ENCODE data around the gene GRID1. TPM values are rescaled to one million over a fixed set of nuclear protein-coding genes. Genes with fewer than 3 reads are reported as not detected.

Gene GRID1
- total RNA-seq, 1 experiment from 2014 or later, result 0.37 TPM

DNA sequence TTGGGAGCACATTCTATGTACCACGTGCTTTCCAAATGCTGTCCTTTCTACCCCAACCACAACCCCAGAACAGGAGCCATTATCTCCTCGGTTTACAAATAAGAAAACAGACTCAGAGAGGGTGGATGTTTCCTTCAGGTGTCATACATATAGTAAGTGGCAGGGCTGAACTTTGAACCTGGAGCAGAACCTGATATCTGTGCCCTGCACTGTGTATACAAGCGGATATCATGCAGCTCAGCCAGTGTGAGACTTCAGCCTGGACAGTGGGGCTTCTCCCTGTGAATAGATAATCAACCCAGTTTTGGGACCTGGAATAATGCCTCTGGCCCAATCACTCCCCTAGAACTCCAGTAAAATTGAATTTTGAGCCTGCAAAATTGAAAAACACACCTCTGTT lies 341.1 kb downstream of the GRID1 start (continued):
- TF ChIP-seq, protein P1, sequence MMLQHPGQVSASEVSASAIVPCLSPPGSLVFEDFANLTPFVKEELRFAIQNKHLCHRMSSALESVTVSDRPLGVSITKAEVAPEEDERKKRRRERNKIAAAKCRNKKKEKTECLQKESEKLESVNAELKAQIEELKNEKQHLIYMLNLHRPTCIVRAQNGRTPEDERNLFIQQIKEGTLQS (CRISPR knock-in tag; conservative IDR thresholded peaks at IDR 0.05), result no peak
- TF ChIP-seq, protein P2, sequence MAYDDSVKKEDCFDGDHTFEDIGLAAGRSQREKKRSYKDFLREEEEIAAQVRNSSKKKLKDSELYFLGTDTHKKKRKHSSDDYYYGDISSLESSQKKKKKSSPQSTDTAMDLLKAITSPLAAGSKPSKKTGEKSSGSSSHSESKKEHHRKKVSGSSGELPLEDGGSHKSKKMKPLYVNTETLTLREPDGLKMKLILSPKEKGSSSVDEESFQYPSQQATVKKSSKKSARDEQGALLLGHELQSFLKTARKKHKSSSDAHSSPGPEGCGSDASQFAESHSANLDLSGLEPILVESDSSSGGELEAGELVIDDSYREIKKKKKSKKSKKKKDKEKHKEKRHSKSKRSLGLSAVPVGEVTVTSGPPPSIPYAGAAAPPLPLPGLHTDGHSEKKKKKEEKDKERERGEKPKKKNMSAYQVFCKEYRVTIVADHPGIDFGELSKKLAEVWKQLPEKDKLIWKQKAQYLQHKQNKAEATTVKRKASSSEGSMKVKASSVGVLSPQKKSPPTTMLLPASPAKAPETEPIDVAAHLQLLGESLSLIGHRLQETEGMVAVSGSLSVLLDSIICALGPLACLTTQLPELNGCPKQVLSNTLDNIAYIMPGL (CRISPR knock-in tag; IDR thresholded peaks at IDR 0.05), result no peak

DNA sequence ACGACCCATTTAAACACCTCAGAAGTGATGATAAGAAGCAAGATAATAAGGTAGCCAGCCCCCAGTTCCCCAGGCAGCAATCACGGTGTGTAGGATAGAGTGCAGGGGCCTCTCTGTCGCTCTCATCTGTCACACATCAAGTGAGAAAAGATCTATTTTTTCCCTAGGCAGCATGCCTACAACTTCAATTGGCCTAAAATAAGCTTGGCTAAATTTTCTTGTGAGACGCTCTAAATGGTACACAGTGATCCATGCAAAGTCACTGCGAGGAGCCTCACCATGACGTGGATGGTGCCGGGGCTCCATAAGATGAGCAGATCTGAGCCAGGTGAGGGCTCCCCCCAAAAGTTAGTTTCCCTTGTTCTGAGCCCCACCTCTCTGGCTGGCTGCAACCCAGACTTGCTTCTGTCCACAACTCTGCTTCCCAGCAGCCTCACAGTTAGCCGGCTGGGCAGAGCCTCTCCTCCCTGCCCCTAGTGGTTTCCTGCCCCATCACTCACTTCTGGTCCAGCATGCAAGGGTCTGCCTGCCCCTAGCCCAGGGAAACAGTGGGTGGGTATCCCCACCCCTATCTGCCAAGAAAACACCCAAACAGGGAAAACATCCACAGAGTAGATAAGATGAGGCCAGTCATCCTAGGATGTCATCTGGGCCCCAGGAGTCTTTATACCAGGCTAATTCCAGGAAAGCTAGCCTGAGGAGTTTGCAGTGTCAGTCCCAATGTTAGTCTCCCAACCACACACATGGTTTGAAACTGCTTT lies 342.1 kb downstream of the GRID1 start:
- H3K4me3 Mint-ChIP-seq, result no peak overlapping the region
- POLR2A ChIA-PET, result interaction anchor here (0.6 kb wide), 1 partner anchor 48 kb away, joined by 3 read pairs; no protein-coding TSS in a partner anchor
- H3K36me3 Mint-ChIP-seq, result peaks cover 8% of the 10 kb centered on the region
- DNase-seq (ENCODE audit: low spot score) (no peak), ATAC-seq (peak; percentile 48; the same call in 1 of the 2 replicates)
- H3K4me1 Mint-ChIP-seq, result peaks cover 9% of the 10 kb centered on the region; the same call in 1 of the 2 replicates
- CTCF ChIA-PET, result interaction anchor here (1.0 kb wide), 1 partner anchor 86 kb away, joined by 3 read pairs; no protein-coding TSS in a partner anchor
- no peaks in the 10 kb centered on the region; the same call in 1 of the 2 replicates for H3K27me3 Mint-ChIP-seq (ENCODE audit: low read depth)
- TF ChIP-seq ZNF423 (CRISPR knock-in tag; IDR thresholded peaks at IDR 0.05), result no peak
- TF ChIP-seq, protein P3, sequence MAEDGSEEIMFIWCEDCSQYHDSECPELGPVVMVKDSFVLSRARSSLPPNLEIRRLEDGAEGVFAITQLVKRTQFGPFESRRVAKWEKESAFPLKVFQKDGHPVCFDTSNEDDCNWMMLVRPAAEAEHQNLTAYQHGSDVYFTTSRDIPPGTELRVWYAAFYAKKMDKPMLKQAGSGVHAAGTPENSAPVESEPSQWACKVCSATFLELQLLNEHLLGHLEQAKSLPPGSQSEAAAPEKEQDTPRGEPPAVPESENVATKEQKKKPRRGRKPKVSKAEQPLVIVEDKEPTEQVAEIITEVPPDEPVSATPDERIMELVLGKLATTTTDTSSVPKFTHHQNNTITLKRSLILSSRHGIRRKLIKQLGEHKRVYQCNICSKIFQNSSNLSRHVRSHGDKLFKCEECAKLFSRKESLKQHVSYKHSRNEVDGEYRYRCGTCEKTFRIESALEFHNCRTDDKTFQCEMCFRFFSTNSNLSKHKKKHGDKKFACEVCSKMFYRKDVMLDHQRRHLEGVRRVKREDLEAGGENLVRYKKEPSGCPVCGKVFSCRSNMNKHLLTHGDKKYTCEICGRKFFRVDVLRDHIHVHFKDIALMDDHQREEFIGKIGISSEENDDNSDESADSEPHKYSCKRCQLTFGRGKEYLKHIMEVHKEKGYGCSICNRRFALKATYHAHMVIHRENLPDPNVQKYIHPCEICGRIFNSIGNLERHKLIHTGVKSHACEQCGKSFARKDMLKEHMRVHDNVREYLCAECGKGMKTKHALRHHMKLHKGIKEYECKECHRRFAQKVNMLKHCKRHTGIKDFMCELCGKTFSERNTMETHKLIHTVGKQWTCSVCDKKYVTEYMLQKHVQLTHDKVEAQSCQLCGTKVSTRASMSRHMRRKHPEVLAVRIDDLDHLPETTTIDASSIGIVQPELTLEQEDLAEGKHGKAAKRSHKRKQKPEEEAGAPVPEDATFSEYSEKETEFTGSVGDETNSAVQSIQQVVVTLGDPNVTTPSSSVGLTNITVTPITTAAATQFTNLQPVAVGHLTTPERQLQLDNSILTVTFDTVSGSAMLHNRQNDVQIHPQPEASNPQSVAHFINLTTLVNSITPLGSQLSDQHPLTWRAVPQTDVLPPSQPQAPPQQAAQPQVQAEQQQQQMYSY (CRISPR knock-in tag; IDR thresholded peaks at IDR 0.05), result no peak
- TF ChIP-seq, protein P4, sequence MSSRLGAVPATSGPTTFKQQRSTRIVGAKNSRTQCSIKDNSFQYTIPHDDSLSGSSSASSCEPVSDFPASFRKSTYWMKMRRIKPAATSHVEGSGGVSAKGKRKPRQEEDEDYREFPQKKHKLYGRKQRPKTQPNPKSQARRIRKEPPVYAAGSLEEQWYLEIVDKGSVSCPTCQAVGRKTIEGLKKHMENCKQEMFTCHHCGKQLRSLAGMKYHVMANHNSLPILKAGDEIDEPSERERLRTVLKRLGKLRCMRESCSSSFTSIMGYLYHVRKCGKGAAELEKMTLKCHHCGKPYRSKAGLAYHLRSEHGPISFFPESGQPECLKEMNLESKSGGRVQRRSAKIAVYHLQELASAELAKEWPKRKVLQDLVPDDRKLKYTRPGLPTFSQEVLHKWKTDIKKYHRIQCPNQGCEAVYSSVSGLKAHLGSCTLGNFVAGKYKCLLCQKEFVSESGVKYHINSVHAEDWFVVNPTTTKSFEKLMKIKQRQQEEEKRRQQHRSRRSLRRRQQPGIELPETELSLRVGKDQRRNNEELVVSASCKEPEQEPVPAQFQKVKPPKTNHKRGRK (CRISPR knock-in tag; IDR thresholded peaks at IDR 0.05; ENCODE audit: borderline replicate concordance), result no peak
- TF ChIP-seq, protein P5, sequence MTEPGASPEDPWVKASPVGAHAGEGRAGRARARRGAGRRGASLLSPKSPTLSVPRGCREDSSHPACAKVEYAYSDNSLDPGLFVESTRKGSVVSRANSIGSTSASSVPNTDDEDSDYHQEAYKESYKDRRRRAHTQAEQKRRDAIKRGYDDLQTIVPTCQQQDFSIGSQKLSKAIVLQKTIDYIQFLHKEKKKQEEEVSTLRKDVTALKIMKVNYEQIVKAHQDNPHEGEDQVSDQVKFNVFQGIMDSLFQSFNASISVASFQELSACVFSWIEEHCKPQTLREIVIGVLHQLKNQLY (CRISPR knock-in tag; IDR thresholded peaks at IDR 0.05), result no peak
- TF ChIP-seq, protein P6, sequence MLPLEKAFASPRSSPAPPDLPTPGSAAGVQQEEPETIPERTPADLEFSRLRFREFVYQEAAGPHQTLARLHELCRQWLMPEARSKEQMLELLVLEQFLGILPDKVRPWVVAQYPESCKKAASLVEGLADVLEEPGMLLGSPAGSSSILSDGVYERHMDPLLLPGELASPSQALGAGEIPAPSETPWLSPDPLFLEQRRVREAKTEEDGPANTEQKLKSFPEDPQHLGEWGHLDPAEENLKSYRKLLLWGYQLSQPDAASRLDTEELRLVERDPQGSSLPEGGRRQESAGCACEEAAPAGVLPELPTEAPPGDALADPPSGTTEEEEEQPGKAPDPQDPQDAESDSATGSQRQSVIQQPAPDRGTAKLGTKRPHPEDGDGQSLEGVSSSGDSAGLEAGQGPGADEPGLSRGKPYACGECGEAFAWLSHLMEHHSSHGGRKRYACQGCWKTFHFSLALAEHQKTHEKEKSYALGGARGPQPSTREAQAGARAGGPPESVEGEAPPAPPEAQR (CRISPR knock-in tag; IDR thresholded peaks at IDR 0.05), result no peak
- no peak for TF ChIP-seq ETV6 (CRISPR knock-in tag; IDR thresholded peaks at IDR 0.05)
- TF ChIP-seq SP1 (CRISPR knock-in tag; conservative IDR thresholded peaks at IDR 0.05), result no peak
- TF ChIP-seq, protein P7, sequence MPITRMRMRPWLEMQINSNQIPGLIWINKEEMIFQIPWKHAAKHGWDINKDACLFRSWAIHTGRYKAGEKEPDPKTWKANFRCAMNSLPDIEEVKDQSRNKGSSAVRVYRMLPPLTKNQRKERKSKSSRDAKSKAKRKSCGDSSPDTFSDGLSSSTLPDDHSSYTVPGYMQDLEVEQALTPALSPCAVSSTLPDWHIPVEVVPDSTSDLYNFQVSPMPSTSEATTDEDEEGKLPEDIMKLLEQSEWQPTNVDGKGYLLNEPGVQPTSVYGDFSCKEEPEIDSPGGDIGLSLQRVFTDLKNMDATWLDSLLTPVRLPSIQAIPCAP (CRISPR knock-in tag; IDR thresholded peaks at IDR 0.05), result no peak
- no peak for TF ChIP-seq ZNF232 (CRISPR knock-in tag; IDR thresholded peaks at IDR 0.05)
- H3K27ac Mint-ChIP-seq, result no peak overlapping the region
- peaks cover 23% of the 10 kb centered on the region for H3K9me3 Mint-ChIP-seq

All from WTC11 (cell line).